GM21529 (cell line): ENCODE measurements around the gene BCL2A1.
"Not testable (repeated sequence)": the region's sequence is repeated elsewhere in the genome, so short reads cannot be mapped to it uniquely, and the experiment has no call there.

Experiments used
- ATAC-seq: cut with Tn5 transposase; IDR thresholded peaks from one replicate; pipeline ENCODE4 v1.9.1; 2021; ENCODE audit not compliant: unreplicated experiment

The BCL2A1 gene

DNA sequence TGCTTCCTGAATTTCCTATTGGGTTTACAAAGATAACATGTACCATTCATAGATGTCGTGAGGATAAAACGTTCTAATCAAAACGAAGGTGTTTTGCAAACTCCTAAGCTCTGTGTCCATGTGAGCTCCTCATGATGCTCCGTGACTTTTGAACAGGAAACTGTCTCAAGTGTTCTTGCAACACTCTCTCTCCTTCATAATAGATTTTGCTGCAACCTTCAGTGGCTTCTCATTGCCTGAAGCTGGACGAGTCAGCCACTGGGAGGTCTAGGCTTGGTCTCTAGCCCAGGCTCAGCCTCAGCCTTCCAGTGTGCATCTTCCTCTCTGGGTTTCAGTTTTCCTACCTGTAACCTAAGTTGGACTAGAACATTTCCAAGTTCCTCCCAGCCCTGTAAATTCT lies 18.7 kb upstream of the BCL2A1 start:
- ATAC-seq: no peak

DNA sequence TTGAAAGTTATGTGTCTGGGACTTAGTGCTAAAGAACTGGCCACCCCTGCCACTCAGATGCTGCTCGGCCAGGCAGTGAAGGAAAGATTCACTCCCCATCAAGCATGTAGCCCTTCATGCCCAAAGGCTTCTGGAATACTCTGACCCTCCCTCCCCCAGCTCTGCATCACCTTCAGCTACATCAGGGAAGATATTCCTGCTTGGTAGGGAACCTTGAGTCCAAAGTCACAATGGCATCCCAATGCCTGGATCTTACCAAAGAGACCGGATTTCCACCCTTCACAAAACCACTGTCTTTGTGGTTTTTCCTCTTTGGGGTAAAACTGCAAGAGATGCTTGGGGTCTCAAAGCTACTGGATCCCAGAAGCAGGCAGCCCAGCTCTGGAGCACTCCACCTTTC lies 18.2 kb upstream of the BCL2A1 start:
- ATAC-seq: no peak

DNA sequence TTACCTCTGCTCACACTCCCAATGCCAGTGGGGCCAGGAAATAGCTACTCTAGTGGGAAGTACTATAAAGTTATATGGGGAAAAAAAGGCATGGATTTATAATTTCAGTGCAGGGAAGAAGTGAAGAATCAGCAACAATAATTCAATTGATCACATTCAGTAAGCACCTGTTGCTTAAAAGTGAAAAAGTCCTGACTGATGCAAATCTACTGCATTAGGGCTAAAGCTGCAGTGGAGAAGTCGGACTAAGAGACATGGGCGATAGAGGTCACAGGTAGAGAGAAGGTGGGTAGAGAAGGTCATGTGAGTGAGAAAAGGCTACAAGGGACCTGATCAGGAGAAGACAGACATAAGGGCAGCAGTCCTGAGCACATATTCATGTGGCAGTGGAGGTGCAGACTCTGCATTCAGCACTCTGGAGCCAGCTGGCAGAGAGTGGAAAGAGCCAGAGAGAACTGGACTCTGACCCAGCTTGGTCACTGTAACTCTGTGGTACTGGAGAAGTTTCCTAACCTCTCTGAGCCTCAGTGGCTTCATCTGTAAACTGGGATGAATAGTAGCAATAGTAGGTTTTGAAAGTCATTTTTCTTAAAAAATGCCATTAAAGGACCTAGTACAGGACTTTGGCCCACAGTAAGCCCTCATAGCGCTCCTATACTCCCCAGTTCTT lies 17.6 kb upstream of the BCL2A1 start:
- no peak for ATAC-seq

DNA sequence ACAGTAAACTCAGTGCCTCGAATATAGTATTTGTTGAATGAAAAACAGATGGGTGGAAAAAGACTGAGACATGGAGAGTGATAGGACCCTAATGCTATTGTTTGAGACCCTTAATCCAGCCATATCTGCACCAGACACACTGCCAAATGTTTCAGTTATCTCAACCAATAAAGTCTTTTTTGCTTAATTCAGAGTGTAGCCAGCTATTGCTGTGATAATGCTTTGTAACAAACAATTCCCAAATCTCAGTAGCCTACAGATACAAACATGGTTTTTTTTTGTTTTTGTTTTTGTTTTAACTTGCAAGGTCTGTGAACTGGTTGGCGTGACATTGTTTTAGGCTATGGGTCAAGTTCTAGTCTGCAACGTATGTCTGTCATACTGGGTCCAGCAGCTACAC lies 17.0 kb upstream of the BCL2A1 start:
- no peak for ATAC-seq

DNA sequence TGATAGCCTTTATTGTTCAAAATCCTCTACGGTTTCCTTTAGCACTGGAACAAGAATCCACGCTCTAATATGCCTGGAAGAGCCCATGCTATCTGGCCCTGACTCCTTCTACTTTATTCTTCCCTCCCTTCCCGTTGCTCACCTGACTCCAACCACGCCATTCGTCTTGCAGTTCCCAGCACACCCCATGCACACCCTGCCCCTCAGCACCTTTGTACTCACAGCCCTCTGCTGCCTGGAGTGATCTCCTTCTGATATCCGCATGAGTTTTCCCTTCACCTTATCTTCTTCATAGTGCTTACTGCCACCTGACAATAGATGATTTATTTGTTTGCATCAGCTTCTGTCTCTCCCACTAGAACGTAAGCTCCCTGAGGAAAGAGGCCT lies 16.6 kb upstream of the BCL2A1 start:
- no peak for ATAC-seq

DNA sequence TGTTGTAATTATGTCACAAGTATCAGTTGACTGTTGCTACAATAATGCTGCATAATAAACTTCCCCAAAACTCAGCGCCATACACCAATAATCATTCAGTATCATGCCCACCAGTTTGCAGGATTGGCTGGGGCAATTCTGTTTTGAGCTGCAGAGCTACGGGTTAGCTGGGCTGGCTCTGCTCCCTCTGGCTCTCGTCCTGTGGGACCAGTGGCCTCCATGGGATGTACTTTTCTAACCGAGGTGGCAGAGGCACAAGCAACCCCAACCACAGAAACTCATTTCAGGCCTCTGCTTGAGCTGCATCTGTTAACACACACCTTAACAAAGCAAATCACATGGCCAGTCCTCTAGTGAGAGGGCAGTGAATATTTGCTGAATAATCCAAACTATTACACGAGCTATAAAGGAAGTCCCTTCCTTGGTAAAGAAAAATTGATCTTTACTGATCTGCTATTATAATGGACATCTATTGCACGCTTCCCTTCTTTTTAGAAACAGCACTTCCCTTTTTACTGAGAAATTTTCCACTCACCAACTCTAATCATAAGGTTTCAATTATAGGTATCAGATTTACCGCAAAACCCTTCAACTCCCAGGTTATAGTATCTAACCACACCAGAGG lies 10.9 kb upstream of the BCL2A1 start:
- ATAC-seq: peak; percentile 23

DNA sequence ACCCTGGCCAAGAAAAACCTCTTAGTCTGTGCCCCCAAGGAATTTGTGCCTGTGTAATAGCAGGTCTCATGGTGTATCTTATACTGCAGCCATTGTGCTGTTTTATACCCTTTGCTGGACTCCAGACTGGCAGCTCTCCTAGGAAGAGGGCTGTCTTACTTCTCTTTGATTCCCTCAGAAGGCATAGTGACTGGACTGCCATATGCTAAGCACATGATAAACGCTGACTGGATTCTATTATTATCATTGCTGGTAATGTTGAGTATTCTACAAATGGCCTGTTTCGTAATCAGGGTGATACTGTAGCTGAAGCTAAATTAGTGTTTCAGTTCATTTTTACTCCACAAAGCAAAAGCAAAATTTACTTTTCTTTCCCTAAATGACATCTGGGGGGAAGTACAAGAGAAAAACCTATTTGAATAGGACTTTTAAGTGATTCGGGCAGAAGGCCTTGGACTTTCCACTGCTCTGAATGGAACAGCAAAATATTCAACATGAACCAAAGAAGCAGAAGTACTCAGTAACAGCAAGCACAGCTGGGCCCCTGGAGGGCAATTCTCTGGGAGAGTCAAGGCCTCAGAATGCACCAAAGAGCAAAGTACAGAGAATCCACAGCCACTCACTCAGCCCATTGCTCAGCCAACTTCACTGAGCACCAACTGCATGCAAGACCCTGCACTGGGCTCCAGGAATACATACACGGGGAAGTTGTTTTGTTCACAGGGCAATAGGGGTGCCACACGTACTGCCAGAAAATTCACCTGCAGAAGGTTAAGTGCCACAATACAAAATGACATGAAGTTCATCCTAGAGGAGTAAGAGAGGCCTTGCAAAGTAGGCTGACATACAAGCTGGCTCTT lies 7.9 kb upstream of the BCL2A1 start:
- ATAC-seq: peak; percentile 69

DNA sequence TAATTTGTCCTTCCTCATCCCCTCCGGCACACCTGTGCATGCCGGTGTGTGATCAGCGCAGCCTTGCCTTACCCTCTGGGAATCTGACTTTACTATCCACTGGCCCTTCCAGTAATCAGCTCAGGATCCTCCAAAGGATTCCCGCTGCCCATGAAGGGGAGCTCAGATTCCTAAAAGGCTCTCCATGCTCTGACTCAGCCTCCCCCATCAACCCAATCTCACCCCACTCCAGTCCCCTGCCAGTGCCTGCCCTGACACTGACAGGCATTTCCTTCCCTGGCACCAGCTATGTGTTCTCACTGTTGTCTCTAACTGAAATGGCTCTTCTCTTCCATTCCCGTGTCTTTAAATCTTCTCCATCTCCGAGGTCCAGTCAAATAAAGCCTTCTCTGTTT lies 7.3 kb upstream of the BCL2A1 start:
- no peak for ATAC-seq

DNA sequence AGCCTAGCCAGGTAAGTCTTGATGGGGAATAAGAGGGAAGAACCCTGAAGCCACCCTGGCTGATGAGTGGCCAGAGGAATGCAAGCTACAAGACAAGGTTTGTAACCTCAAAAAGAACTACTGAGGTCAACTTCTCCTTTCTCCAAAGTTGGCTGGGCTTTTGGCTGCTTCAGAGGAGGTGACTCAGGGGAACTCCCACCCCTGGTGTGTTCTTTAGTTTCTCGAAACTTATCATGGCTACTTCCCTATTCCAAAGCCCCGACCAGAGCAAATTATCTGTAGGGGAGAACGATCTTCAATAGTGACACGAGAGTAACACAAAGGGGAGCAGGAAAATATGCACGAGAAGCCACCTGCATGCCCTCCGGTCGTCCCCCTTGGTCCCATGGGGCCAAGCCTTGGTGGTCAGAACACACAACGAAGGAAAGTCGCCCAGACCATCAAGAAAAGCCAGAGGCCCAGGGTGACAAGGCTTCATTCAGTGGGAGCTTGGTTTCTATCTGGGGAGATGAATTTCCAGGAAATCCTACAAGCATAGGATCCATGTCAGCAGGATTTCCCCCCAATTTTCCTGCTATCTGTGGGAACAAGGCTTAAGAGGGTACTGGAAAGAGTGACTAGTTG lies 6.5 kb upstream of the BCL2A1 start:
- ATAC-seq: peak; percentile 47

DNA sequence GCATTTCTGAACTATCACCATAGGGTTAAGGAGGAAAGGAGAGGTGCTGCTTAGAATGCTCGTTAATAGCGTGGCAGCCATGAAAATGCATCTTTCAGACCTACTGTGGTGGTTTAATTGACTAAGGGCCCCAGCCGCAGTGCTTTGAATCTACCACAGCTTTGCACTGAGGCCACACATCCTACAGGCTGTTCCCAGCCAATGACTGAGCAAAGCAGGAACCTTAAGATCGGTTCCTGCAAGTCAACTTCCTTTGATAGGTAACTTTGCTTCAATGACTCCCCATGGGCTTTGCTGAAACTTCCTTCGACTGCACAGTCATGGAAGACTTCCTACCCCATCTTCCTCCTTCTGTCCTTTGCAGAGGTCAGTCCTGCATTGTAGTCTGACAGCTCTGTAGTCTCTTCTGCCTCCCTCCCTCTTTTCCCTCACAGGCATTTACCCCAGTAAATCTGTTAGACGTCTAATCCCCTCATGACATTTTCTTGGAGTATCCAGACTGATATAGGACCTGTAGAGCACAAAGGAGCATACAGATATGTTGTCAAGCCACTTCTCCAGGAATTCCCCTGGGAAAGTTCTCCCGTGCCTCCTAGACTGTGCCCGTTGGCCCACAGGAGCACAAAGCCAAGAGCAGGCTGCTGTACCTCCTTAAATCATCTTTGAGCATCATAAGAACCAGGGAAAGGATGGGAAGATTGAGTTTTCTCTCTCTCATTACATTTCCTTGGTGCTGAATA lies 2.6 kb upstream of the BCL2A1 start:
- ATAC-seq: no peak

DNA sequence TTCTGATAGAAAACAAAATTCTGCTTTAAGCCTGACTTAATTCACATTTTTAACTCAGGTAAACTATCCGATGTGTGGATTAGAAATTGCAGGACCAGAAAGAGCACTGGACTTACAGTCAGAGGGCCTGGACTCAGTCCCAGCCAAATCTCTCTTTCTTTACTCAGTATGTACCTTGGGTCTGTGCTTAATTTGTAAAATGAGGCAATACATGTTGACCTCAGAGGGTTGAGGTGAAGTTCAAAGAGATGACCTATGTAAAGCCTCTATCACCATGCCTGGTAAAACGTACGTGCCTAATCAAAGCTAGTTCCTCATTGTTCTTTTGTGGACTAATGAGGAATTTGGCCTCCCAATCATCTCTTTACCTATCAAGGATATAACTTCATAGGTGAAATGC lies 1.9 kb upstream of the BCL2A1 start:
- no peak for ATAC-seq

DNA sequence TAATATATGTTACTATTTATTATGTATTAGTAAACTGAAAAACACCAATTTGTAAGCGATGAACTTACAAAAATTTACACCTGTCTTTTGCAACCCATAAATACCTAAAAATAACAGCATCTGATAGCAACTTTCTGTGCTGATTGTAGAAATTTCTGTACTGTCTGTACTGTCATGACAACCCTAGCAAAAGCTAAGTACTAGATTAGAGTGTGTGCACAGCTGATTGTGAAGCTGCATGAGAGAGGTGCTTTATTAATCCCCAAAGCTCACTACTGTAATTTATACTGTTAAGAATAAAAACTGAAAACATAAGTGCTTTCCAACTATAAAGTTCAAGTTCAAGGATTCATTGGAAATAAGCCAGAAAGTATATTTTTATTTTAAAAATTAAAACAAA lies 815 bp downstream of the BCL2A1 start:
- no peak for ATAC-seq

DNA sequence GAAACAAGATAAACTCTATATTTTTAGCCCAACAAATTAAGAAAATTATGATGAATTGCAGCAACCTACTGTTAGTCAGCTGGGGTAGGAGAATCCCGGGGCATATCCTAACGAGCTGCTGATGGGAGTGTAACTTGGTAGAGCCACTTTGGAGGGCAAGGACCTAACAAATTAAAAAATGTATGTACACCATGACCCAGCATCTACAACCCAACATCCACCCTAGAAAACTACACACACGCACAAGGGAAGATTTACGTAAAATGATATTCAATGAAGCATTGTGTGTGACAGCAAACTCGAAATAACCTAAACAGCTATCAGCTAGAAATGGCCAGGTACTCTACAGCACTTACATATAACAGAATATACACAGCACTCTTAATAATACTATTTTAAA lies 1.9 kb downstream of the BCL2A1 start:
- no peak for ATAC-seq

DNA sequence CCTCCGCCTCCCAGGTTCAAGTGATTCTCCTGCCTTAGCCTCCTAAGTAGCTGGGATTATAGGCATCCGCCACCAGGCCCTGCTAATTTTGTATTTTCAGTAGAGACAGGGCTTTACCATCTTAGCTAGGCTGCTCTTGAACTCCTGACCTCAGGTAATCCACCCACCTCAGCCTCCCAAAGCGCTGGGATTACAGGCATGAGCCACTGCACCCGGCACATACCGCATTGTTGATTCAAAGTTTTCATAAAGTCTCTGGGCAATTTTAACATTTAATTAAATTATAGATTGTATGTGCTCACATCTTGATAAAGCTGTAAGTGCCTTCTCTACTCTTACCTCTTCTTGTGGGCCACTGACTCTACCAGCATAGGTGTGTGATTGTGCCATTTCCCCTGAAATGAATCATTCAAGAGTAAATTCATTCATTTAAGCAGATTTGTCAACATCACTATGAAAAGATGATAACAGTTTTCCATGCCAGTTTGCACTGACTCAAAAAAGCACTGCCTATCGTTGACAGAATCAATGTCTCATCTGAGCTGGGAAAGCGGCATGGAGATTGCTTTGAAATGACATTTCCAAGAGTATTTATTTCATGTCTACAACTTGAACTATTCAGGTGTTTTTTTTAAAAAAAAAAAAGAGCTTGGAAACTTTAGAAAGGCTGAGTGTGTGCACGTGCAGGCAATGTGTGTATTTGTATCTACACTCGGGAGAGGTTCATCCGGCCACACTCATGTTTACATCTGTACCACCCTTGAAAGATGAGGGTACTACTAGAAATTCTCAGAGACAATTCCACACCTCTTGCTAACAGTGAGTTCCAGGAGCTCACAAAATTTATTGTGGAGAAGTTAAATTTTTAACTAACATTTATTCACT lies 3.5 kb downstream of the BCL2A1 start:
- no peak for ATAC-seq

DNA sequence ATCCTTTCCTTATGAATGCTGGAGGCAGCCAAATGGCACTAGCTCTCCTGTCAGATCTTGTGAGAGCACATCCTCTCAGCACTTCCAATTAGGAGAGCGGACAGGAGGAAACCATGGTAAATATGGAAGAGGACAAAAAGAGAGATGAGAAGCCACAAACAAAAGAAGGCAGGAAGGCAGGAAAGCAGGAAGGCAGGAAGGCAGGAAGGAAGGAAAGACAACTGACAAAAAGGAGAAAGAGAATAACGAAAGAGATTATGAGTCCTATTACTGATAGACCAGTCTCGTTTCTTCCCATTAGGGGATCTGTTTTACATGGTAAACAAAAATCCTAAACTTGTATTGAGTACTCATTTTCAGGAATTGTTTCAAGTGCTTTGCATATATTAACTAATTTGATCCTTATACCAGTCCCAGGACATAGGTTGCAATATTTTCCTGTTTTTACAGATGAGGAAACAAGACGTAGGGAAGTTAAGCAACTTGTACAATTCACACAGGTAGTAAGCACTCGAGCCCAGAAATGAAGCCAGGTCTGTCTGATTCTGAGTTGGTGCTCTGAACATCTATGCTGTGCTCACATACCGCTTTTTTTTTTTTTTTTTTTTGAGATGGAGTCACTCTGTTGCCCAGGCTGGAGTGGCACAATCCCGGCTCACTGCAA lies 4.2 kb downstream of the BCL2A1 start:
- ATAC-seq: no peak

DNA sequence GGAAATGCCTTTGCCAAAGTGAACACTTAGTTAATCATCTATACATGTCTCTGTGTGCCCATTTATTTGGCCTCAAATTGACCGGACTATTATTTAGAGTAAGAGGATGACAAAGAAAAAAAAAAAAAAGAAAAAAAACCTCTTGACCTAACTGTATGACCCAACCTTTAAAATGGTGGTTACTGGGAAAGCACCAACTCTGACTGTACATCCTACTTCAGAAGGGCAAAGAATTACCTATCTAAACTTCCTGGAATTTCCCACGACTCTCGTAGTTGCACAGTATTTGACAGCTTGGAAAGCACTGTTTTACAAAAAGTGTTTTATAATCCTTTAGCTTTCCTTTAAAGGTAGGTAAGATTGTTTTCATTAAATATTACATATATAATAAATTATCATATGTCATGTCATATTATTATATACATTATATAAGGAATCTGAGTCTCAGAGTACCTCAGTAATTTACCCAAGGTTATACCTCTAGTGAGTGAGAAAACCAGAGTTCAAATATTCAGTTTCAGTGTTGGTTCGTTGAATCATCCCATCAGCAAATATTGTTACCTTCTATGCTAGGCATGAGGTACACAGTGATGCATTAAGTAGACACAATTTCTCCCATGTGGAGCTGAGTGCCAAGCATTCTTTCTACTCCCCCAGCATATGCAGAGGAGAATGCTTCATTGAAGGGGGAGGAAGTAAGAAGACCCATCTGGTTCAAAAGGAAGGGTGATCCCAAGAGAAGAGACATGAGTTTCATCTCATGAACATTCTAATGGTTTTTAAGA lies 5.0 kb downstream of the BCL2A1 start:
- ATAC-seq: no peak

DNA sequence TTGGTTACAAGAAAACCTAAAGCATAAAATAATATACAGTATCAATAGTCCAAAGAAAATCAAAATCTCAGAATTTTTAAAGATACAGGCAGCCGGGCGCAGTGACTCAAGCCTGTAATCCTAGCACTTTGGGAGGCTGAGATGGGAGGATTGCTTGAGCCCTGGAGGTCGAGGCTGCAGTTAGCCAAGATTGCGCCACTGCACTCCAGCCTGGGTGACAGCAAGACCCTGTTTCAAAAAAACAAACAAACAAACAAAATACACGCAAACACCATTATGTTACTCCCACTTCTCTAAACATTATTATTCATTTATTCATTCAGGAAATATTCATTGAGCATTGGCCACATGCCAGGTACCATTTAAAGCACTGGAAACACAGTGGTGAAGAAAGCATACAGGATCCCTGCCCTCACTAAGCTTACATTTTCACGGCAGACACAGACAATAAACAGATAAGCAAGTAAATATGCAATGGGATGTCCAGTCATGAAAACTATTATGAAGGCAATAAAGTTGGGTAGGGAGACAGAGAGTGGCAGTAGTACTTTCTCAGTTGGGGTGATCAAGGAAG lies 6.7 kb downstream of the BCL2A1 start:
- no peak for ATAC-seq

DNA sequence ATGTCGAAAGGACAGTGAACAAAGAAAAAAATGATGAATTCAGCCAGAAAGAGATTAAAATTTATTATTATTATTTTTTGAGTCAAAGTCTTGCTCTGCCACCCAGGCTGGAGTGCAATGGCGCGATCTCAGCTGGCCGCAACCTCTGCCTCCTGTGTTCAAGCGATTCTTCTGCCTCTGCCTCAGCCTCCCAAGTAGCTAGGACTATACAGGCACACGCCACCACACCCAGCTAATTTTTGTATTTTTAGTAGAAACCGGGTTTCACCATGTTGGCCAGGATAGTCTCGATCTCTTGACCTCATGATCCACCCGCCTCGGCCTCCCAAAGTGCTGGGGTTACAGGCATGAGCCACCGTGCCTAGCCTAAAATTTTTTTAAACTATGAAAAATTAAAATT lies 8.1 kb downstream of the BCL2A1 start:
- ATAC-seq: not testable (repeated sequence)
